Thyroid gland (tissue), 4 donors: ENCODE results near the gene OSBPL5. TPM values are rescaled to one million over a fixed set of nuclear protein-coding genes. Genes with fewer than 3 reads are reported as not detected.

Source experiments
- DNase-seq, 2 donors: peaks; one replicate each; pipeline ENCODE4 v3.0.0-alpha.2; 2019
- H3K27ac ChIP-seq, 3 donors: fragments of 200-600 bp; sonication (generic); 1 replicate in 2 of 3; 2 replicates in 1 of 3; pipeline ENCODE4 v1.5.1; 2016 to 2019; ENCODE audit warnings: mild to moderate bottlenecking in 1 of 3, moderate library complexity in 1 of 3
- H3K27me3 ChIP-seq: fragments of 200-600 bp; sonication (generic); one replicate; pipeline ENCODE4 v1.5.1; 2019
- H3K36me3 ChIP-seq, 2 donors: fragments of 200-600 bp; sonication (generic); one replicate each; pipeline ENCODE4 v1.5.1; 2016 to 2019
- H3K4me1 ChIP-seq, 2 donors: fragments of 200-600 bp; sonication (generic); one replicate each; pipeline ENCODE4 v1.5.1; 2017 to 2019
- H3K4me3 ChIP-seq, 3 donors: fragments of 200-600 bp; sonication (generic); replicated peaks in 1 of 3; 1 replicate in 2 of 3; 2 replicates in 1 of 3; pipeline ENCODE4 v1.5.1; 2016; ENCODE audit warnings: mild to moderate bottlenecking in 1 of 3
- H3K9me3 ChIP-seq: fragments of 200-600 bp; sonication (generic); one replicate; pipeline ENCODE4 v1.5.1; 2017
- CTCF ChIP-seq, 6 experiments: fragments of 200-600 bp in 3 of 6; fragments of 450-650 bp in 3 of 6; sonication (generic) in 3 of 6; IDR thresholded peaks; one replicate each; pipeline ENCODE4 v1.5.1; 2016 to 2019; ENCODE audit warnings: antibody characterized with exemption in 6 of 6, mild to moderate bottlenecking in 2 of 6, inconsistent platforms in 1 of 6, moderate library complexity in 1 of 6
- POLR2A ChIP-seq, 2 donors: fragments of 450-650 bp; IDR thresholded peaks; one replicate each; pipeline ENCODE4 v1.6.1; 2017; ENCODE audit warnings: antibody characterized with exemption in 2 of 2, mild to moderate bottlenecking in 2 of 2, moderate library complexity in 1 of 2
- WGBS, 2 donors: methylation state at CpG; one replicate each; pipeline ENCODE4 v1.1.5; 2017; 5-methylcytosine and 5-hydroxymethylcytosine counted together
- intact Hi-C: fragments of 100-400 bp; cut with DNase I; formaldehyde crosslinking; loops from one replicate; pipeline ENCODE4 v1.15.1; 2023
- small RNA-seq: library from RNA; depleted of rRNA; stranded (forward); fragments of <200 nt; gene quantifications from one replicate; pipeline ENCODE3, GENCODE V24; 2016
- total RNA-seq, 4 donors: library from RNA; depleted of rRNA; stranded (reverse); fragments of >200 nt; gene quantifications; one replicate each; pipeline ENCODE4 v1.2.3, GENCODE V29; 2016

The OSBPL5 gene
- total RNA-seq, 4 donors from 2014 or later, result 24.2 to 46.7 (median 34.4) TPM

GRCh38 chr11:3041699-3042441 lies 123.2 kb downstream of the OSBPL5 start:
- no peak overlapping the region for H3K4me3 ChIP-seq
- H3K4me1 ChIP-seq, result peaks cover 40% of the 10 kb centered on the region in 2 donors
- 59 to 68% methylated on average over 17 of the region's 17 CpGs for WGBS, 2 donors
- DNase-seq, result peak; percentile 69 to 80
- H3K27ac ChIP-seq, result peak overlapping the region; percentile 93 to 98 (median 94)
- peaks cover 31 to 34% of the 10 kb centered on the region in 2 donors for H3K36me3 ChIP-seq
- intact Hi-C loops, result no loop called here
- no peaks in the 10 kb centered on the region for H3K27me3 ChIP-seq
- no peaks in the 10 kb centered on the region for H3K9me3 ChIP-seq
- TF ChIP-seq POLR2A (IDR thresholded peaks at IDR 0.05), result peak in 1 of 2 donors; percentile 10
- TF ChIP-seq CTCF (IDR thresholded peaks at IDR 0.05), result peak in 1 of 6 experiments; percentile 7

DNA sequence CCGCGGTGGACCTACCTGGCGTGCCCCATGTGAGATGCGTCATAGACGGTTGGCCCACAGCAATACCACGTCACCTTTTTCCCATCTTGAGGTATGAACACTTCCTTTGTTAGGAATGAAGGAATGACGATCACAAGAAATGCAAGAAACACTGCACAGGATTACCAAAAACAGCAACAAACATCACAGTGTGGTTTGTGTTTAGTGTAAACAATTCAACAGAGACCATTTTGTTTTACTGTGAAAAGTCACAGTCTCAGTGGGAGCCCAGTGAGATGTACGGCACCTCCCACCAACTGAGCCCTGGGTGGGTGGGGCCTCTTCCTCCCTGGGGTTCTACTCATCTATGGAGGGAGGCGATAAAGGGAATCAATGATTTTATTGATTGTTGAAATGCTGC lies 124.2 kb downstream of the OSBPL5 start:
- Histone ChIP-seq H3K4me3 (no peak overlapping the region), H3K27ac (peak overlapping the region in 1 of 3 donors; percentile 98), H3K36me3 (peaks cover 40 to 42% of the 10 kb centered on the region in 2 donors), H3K9me3 (no peaks in the 10 kb centered on the region), H3K27me3 (no peaks in the 10 kb centered on the region), H3K4me1 (peaks cover 40% of the 10 kb centered on the region in 2 donors)
- intact Hi-C loops, result no loop called here
- TF ChIP-seq POLR2A (IDR thresholded peaks at IDR 0.05), result no peak
- TF ChIP-seq CTCF (IDR thresholded peaks at IDR 0.05), result no peak
- 87 to 96% methylated on average over 9 of the region's 9 CpGs for WGBS, 2 donors
- DNase-seq, result no peak

- TF ChIP-seq POLR2A (IDR thresholded peaks at IDR 0.05) (no peak), CTCF (IDR thresholded peaks at IDR 0.05) (no peak)
- Histone ChIP-seq H3K4me1 (peaks cover 17 to 19% of the 10 kb centered on the region in 2 donors), H3K27ac (no peak overlapping the region), H3K9me3 (no peaks in the 10 kb centered on the region), H3K27me3 (no peaks in the 10 kb centered on the region), H3K4me3 (no peak overlapping the region), H3K36me3 (peaks cover 51 to 53% of the 10 kb centered on the region in 2 donors)
- WGBS, 2 donors, result 90 to 96% methylated on average over 12 of the region's 12 CpGs
- no peak for DNase-seq
- intact Hi-C loops, result loop anchor here (2.0 to 5.0 kb wide), 2 partner anchors 53 to 179 kb away; partner anchors contain the start of gene MRGPRG
Observed at GRCh38 chr11:3037945-3038271, 127.2 kb downstream of the OSBPL5 start.

Small RNA genes lying within 50 kb of the gene (small RNA-seq; reads per million reads assigned to genes)
- gene RNU1-91P, result not detected

Other genes starting within 250 kb of the OSBPL5 start
- gene PHLDA2, start 235.9 kb downstream of the OSBPL5 start, total RNA-seq, result 1 to 10 TPM in 2 of 4 donors, under 1 TPM in 1, not detected in 1; 0.93 to 3.7 (median 2.3) TPM
- 100 to 1,000 TPM; 104 to 117 (median 108) TPM for gene NAP1L4, start 173.0 kb downstream of the OSBPL5 start, total RNA-seq
- gene CARS1, start 107.9 kb downstream of the OSBPL5 start, total RNA-seq, result 10 to 100 TPM; 36.7 to 56.2 (median 50.1) TPM
- not detected for gene MRGPRG, start 53.5 kb upstream of the OSBPL5 start, total RNA-seq
- under 1 TPM in 1 of 4 donors, not detected in 3; 0.39 TPM for gene MRGPRE, start 67.1 kb upstream of the OSBPL5 start, total RNA-seq
- 10 to 100 TPM; 21.1 to 31.8 (median 26.7) TPM for gene ZNF195, start 213.8 kb upstream of the OSBPL5 start, total RNA-seq